Activated T-cell treated with anti-CD3 and anti-CD28 coated beads, Interleukin-2, amount 50 U/mL, for 1 hour (primary cell): ENCODE data around the gene RBM5.
A peak's percentile ranks its signal among the peaks of the same experiment; 100 is the strongest.

ENCODE experiments used
- DNase-seq: peaks from one replicate; pipeline ENCODE4 v3.0.0-alpha.2; 2020

The RBM5 gene

GRCh38 chr3:50139308-50139707 lies 50.6 kb downstream of the RBM5 start:
- DNase-seq = no peak

DNA sequence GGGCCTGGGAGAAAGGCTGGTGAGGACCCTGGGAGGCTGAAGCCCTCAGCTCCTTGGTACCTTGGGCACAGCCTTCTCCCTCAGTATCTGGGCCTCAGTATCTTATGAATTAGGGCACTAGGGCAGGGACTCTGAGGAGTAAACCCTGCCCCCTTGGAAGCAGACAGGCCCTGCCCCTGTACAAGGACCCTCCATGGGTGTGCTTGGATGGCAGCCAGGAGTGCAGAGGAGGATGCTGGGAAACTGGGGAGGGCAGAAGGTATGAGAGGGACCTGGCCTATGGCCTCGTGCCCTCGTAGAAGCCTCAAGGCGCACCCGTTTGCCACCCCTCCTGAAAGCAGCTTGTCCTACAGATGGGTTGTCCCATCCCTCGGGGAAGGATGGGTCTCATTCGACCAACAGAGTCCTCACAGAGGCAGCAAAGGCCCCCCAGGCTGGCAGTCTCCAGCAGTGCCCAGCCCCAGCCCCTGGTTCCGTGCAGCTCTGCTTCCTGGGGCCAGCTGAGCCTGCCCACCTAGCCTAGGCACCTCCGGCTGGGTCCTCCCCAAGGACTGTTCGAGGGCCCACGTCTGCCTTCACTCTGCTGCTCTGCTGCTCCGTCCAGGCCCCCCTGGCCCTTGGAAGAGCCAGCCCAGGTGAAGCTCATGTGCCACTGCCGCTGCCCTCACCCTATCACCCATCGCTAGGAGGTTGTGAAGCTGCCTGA lies 51.2 kb downstream of the RBM5 start:
- no peak for DNase-seq

- DNase-seq = no peak
These were observed 52.3 kb downstream of the RBM5 start for GRCh38 chr3:50140990-50141389.

GRCh38 chr3:50146316-50146901 lies 57.7 kb downstream of the RBM5 start:
- no peak for DNase-seq

- DNase-seq = no peak
These were observed 58.3 kb downstream of the RBM5 start for GRCh38 chr3:50147016-50147415.

DNA sequence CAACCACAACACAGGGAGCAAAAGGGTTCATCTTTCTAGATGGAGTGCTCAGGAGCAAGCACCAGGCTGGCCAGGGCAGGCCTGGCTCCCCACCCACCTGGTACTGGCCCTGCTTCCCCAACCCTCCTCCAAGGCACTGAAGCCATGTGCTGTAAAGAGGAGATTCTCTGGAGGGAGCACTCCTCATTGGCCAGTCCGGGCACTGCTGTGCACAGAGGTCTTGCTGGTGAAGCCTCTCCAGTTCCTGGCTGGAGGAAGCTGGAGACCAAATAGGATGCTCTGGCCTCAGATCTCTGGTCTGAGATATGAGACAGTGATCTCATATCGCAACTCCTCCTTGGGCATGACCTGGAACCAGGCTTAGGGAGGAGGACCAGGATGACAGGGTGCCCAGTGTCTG lies 58.7 kb downstream of the RBM5 start:
- no peak for DNase-seq

DNA sequence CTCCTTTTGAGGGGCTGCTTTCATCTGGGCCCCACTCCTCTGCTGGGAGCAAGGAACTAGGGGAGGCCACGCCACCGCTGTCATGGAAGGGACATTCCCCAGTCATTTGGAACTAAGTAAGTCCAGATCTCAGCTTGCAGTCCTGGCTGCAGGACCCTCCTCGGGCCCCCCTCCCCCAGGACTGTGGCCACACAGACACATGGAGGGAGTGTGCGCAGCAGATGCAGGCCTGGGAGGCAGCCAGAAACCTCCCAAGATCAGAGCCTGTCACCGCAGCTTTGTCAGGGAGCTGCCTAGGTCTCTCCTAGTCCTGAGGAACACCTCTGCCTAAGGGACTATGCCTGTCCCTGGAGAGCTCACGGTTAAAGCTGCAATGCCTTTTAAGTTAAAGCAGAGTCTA lies 59.1 kb downstream of the RBM5 start:
- no peak for DNase-seq

GRCh38 chr3:50150404-50150750 lies 61.7 kb downstream of the RBM5 start:
- no peak for DNase-seq

DNA sequence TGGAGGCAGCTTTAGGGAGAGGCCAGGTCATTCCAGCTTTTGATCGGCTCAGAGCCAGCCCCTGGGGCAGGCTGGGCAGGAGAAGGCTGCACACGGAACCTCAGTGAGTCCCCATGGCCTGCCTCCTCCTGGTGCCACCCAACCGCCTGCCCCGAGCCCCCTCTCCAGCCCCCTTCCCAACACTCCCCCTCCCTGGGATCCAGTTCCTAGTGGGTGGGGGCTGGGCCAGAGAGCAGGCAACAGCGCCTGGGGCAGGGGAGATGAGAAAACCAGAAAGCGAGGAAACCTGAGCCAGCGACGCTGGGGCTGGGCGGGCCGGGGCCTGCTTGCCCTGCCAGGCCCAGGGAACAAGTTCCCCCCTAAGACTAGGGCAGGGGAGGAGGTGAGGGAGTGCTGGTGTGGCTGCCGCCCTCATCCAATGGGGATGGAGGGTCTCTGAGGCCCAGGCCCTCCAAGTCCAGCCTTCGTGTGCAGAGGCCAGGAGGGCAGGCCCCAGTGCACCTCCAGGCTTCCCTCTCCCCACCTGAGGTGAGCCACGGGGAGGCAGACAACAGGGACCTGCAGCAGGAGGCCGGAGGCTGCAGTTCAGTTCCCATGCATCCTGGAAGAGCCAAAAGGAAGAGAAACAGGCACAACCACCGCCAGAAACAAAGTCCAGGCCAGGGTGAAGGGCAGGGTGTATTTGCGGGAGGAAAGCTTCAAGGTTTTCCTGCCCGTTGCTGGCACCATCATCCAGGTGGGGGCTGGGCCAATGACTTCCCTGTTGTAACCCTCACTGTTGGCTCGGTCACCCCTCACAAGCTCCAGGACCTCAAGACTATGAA lies 62.4 kb downstream of the RBM5 start:
- no peak for DNase-seq

- no peak for DNase-seq
These were observed 63.0 kb downstream of the RBM5 start for GRCh38 chr3:50151728-50152127.

- DNase-seq = no peak
These were observed 65.2 kb downstream of the RBM5 start for GRCh38 chr3:50153782-50154475.

DNA sequence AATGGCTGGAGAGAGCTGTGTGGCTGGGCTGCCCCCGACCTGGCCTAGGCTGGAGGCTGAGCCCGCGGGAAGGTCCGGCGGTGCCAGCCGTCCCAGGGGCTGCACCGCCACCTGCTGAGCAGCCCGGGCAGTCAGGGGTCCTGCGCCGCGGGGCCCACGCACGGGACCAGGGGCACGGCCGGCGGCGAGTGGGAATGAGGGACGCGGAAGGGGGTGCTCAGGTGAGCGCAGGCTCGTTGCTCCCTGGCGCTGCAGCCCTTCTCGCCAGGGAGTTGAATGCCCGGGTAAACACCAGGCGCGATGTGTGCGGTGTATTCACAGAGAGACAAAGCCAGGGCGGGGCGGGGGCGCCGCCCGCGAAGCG lies 65.7 kb downstream of the RBM5 start:
- no peak for DNase-seq

DNA sequence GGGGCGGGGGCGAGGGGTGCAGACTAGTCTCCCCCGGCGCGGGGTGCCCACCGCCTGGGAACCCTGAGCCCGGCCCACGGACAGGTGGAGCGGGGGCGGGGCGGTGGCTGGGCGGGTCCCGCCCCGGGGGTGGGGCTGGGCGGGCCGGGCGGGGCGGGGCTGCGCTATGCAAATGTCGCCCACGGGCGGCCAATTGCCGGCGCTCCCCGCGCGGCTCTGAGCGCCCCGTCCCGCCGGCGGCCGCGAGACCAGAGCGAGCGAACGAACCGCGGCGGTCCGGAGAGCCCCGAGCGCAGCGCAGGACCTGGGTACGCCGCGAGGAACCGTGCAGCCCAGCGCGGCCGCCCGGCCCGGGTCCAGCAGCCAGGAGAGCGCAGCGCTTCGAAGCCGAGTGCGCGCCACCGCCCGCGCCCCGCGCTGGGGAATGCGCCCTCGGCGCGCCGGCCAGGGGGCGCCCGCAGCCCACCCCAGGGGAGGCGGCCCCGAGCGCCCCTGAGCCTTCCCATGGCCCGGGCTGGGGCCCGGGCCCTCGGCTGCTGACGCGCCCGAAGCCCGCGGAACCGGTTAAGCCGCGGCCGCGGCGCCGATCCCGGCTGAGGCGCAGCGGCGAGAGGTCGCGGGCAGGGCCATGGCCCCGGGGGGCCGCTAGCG lies 66.2 kb downstream of the RBM5 start, which contains the start of gene SEMA3F:
TSS of gene SEMA3F (plus strand) at position 485 of the 651 bp plus-strand sequence. CDS start 4,299 bp downstream, outside the sequence.
- DNase-seq = peak; percentile 80

DNA sequence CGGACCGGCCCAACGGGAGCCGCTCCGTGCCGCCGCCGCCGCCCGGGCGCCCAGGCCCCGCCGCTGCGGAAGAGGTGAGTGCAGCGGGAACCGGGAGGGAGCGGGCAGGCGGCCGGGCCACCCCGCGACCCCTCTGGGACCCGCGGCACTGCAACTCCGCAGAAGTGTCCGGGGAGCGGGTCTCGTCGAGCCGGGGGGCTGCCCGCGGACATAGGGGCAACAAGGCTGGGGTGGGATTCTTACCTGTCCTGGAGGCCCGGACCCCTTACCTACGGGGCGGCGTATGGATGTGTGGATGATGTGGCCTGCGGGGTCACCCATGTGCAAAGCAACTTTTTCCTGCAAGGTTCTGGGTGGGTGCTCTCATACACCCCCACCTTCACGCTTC lies 66.8 kb downstream of the RBM5 start:
- DNase-seq = peak; percentile 23

DNA sequence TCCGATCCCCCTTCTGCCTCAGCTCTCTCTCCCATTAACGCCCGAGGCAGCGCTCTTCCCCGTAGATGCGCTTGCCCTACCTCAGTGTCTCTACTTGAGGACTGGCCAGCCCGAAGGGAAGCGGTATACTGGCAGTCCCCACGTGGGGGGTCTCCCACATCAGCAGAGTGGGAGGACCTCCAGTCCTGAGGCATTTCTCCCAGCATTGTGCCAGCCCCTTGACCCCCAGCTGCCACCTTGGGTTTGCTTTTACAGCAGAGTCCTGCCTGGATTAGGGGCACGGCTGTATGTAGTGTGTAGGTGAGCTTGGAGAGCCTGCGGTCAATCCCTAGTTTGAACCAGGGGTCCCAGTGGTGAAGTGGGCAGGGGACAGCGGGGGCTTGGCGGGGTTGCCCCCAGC lies 67.2 kb downstream of the RBM5 start:
- no peak for DNase-seq

DNA sequence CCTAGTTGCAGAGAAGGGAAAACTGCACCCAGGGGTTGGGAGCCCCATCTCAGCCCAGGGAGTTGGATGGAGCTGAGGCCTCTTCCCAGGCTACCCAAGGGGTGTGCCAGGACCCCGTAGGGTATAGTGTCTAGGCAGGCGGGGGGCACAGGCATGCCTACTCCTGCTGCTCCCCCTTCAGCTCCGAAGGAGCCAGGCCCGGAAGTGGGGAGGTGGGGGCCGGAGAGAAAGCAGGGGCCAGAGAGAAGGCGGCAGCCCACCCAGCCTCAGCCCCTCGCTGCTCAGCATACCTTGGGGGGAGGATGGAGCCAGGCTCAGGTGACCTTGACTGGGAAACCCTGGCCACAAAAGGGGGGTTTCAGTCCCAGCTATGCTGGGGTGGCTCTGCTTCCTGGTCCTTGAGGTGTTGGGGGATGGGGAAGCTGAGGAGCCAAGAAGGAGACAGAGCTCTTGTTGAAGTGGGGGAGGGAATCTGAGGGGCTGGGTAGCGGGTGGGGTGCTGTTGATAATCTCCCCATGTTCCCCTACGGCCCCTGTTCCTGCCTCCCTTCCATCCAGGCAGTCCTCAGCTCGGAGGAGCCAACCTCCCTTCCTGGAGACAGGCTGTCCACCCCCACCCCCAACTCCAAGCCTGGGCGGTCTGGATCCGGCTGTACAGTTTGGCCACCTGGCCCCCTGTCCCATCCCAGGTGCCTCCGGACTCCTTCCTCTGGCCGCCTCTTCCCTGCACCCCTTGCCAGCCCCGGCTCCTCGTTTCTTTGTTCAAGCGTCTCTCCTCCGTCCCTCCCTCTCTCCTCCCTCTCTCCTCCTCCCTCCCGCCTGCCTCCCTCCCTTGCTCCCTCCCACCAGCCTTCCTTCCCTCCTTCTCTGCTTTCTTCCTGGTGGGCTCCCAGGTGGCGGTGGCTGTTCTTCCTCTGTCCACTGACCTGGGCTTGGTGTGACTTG lies 68.1 kb downstream of the RBM5 start:
- no peak for DNase-seq

DNA sequence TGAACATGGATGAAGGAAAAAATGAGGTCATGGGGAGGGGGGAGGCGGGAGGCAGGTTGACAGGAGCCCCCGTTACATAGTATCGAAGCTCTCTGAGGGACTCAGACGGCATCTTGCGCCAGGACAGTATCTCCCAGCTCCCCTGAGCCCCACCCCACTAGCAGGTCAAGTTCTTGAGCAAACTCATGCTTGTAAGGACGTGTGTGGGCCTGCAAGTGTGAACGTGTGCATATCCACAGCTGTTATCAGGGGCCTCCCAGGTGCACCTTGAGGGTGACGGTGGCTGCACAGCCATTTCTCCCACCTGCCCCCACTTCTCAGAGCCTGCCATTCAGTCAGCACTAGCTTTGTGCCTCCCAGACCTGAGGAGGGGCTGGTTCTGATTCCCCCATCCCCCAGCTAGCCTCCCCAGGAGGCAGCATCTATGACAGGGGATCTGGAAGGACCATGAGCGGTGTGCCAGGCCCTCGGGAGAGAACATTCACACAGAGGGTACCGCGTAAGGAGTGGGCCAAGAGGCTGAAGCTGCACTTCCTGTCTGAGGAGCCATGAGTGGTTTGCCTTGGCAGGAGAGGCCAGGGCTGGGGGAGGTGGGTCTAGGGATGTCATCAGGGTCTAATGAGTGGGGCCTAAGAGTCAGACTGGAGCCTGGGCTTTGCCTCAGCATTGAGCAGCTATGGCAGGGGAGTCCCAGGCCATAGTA lies 69.3 kb downstream of the RBM5 start:
- no peak for DNase-seq

DNA sequence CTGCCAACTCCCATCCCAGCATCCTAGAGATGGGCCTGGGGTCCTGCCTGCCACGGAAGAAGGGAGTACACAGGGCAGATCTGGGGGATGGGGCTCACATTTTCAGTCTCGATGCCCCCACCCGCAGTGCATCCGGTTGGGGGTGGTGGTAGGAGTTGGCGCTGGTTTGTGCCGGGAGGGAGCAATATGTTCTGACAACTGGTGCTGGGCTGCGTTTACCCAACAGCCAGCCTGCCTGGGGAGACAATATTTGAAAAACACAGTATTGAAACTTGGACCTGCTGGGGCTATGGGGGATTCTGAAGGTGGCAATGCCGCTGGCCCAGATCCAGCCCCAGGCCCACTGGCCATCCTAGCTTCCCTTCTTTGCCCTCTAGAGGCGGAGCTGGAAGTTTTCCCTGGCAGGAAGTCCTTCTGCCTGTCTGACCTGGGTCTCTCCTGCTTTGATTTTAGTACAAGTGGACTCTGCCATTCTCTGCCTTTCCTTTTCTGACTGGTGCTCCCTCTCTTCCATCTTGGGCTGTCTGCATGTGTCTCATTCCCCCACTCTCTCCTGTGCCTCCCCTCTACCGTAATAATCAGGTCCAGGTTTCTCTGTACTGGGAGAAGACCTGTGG lies 69.9 kb downstream of the RBM5 start:
- DNase-seq = no peak

DNA sequence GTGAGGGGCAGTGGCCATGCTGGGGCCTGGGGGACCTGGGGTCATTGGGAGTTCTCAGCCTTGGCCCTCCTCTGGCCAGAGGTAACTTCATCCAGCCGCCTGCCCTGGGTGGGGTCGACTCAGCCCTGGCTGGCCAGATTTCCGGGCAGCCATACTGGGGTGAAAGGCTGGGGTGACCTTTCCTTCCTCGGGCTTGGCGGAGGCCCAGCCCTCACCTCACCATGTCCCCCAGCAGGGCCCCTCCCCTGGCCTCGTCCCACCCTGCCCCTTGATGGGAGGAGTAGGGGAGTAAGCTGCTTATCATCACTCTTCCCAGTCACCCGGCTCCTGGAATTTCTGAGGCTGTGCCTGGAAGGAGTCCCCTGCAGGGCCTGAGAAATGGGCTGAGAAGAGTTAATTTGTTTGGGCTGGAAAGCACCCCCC lies 71.9 kb downstream of the RBM5 start:
- no peak for DNase-seq

DNA sequence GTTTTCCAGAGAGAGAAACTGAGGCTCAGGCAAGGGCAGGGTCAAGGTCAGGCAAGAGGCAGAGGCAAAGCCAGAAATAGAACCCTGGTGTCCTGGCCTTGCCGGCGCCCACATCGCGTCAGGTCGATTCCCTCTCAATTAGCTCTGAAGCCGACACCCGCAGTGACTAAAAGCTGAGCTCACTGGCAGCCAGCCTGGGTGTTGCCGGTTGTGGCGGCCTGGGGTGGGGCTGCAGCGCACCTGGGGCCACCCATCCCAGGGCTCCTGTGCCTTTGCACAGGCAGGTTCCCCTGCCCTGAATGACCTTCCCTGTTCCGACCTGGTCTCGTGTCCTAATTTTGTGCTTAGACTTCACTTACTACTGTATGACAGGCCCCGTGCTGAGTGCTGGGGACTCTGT lies 72.6 kb downstream of the RBM5 start:
- no peak for DNase-seq
